NCI-H2227 (cell line): ENCODE results near the gene LRATD1.
"Not testable (repeated sequence)": the region's sequence is repeated elsewhere in the genome, so short reads cannot be mapped to it uniquely, and the experiment has no call there.

Experiments used
- DNase-seq: peaks from one replicate; lab custom pipeline; 2025; ENCODE audit not compliant: unreplicated experiment; lab: John Stamatoyannopoulos, UW

Gene LRATD1

GRCh38 chr2:14632133-14632936 is at the start of gene LRATD1:
TSS of gene LRATD1 (plus strand) at chr2:14632717. CDS start at chr2:14633980, 1,263 bp downstream.
- peak; percentile 95 for DNase-seq

GRCh38 chr2:14583059-14583458 is 49.5 kb upstream of the LRATD1 start:
- DNase-seq = no peak

GRCh38 chr2:14583802-14584201 is 48.7 kb upstream of the LRATD1 start:
- no peak for DNase-seq

- DNase-seq = no peak
Measured at GRCh38 chr2:14587119-14587518, 45.4 kb upstream of the LRATD1 start.

GRCh38 chr2:14601156-14601770 is 31.3 kb upstream of the LRATD1 start:
- DNase-seq = no peak

GRCh38 chr2:14602309-14602708 is 30.2 kb upstream of the LRATD1 start:
- DNase-seq = no peak

- DNase-seq = no peak
Measured at GRCh38 chr2:14603676-14604075, 28.8 kb upstream of the LRATD1 start.

GRCh38 chr2:14608245-14608644 is 24.3 kb upstream of the LRATD1 start:
- DNase-seq = no peak

- DNase-seq = no peak
Measured at GRCh38 chr2:14614017-14614416, 18.5 kb upstream of the LRATD1 start.

- no peak for DNase-seq
Measured at GRCh38 chr2:14615121-14615520, 17.4 kb upstream of the LRATD1 start.

- DNase-seq = no peak
Measured at GRCh38 chr2:14615760-14616159, 16.8 kb upstream of the LRATD1 start.

- DNase-seq = no peak
Measured at GRCh38 chr2:14616342-14616741, 16.2 kb upstream of the LRATD1 start.

- no peak for DNase-seq
Measured at GRCh38 chr2:14616950-14617349, 15.6 kb upstream of the LRATD1 start.

GRCh38 chr2:14619441-14619840 is 13.1 kb upstream of the LRATD1 start:
- no peak for DNase-seq

GRCh38 chr2:14621114-14621513 is 11.4 kb upstream of the LRATD1 start:
- no peak for DNase-seq

- no peak for DNase-seq
Measured at GRCh38 chr2:14621906-14622549, 10.5 kb upstream of the LRATD1 start.

GRCh38 chr2:14622550-14622939 is 10.0 kb upstream of the LRATD1 start:
- not testable (repeated sequence) for DNase-seq

- no peak for DNase-seq
Measured at GRCh38 chr2:14623237-14623636, 9.3 kb upstream of the LRATD1 start.

GRCh38 chr2:14626873-14627272 is 5.6 kb upstream of the LRATD1 start:
- DNase-seq = no peak

- no peak for DNase-seq
Measured at GRCh38 chr2:14628901-14629300, 3.6 kb upstream of the LRATD1 start.

GRCh38 chr2:14631406-14632040 is 994 bp upstream of the LRATD1 start:
- DNase-seq = no peak

GRCh38 chr2:14633061-14633460 is 544 bp downstream of the LRATD1 start:
- peak; percentile 40 for DNase-seq
